ENCODE results near the gene SF1. TPM values are rescaled to one million over a fixed set of nuclear protein-coding genes. Genes with fewer than 3 reads are reported as not detected.

The SF1 gene
- total and polyA plus RNA-seq, 9 of the 15 experiments (the other 6 are each of a cell fraction or from before 2014, with no cell fraction given) = 13.1 to 334 (median 111) TPM

DNA sequence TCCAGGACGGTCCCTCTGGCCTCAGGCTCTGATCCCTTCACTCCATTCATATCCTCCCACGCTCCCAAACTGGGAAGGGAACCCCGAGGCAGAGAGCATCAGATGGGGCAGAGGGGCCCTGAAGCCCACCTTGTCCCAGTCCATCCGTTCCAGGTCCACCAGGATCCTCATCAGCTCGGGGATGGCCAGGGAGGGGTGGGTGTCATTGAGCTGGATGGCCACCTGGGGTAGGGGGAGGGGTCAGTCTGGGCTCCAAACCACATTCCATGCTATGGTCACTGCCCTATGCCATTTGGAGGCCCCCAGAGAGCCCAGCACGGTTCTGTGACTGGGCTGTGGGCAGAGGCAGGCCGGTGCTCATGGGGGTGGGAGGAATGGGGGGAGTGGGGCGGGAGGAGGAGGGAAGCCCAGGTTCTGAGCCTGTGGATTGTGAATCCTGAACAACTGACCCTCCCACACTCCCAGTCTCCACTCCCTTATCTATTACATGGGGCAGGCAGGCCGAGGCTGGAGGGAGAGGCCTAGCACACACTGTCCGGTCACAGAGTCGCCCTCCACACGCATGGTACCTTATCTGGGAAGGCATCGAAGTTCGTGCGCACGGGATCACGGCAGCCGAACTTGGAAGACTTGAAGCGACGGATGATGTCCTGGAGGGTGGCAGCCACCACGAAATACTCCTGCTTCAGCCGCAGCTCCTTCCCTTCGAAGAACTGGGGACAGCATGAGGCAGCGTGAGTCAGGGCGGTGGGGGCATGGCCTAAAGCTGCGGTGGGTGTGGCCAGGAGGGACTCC, 24.0 kb downstream of the SF1 start (continued):
- TF ChIP-seq, protein P1, sequence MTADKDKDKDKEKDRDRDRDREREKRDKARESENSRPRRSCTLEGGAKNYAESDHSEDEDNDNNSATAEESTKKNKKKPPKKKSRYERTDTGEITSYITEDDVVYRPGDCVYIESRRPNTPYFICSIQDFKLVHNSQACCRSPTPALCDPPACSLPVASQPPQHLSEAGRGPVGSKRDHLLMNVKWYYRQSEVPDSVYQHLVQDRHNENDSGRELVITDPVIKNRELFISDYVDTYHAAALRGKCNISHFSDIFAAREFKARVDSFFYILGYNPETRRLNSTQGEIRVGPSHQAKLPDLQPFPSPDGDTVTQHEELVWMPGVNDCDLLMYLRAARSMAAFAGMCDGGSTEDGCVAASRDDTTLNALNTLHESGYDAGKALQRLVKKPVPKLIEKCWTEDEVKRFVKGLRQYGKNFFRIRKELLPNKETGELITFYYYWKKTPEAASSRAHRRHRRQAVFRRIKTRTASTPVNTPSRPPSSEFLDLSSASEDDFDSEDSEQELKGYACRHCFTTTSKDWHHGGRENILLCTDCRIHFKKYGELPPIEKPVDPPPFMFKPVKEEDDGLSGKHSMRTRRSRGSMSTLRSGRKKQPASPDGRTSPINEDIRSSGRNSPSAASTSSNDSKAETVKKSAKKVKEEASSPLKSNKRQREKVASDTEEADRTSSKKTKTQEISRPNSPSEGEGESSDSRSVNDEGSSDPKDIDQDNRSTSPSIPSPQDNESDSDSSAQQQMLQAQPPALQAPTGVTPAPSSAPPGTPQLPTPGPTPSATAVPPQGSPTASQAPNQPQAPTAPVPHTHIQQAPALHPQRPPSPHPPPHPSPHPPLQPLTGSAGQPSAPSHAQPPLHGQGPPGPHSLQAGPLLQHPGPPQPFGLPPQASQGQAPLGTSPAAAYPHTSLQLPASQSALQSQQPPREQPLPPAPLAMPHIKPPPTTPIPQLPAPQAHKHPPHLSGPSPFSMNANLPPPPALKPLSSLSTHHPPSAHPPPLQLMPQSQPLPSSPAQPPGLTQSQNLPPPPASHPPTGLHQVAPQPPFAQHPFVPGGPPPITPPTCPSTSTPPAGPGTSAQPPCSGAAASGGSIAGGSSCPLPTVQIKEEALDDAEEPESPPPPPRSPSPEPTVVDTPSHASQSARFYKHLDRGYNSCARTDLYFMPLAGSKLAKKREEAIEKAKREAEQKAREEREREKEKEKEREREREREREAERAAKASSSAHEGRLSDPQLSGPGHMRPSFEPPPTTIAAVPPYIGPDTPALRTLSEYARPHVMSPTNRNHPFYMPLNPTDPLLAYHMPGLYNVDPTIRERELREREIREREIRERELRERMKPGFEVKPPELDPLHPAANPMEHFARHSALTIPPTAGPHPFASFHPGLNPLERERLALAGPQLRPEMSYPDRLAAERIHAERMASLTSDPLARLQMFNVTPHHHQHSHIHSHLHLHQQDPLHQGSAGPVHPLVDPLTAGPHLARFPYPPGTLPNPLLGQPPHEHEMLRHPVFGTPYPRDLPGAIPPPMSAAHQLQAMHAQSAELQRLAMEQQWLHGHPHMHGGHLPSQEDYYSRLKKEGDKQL (CRISPR knock-in tag; IDR thresholded peaks at IDR 0.05; ENCODE audit: borderline replicate concordance) = no peak
- TF ChIP-seq, protein P2, sequence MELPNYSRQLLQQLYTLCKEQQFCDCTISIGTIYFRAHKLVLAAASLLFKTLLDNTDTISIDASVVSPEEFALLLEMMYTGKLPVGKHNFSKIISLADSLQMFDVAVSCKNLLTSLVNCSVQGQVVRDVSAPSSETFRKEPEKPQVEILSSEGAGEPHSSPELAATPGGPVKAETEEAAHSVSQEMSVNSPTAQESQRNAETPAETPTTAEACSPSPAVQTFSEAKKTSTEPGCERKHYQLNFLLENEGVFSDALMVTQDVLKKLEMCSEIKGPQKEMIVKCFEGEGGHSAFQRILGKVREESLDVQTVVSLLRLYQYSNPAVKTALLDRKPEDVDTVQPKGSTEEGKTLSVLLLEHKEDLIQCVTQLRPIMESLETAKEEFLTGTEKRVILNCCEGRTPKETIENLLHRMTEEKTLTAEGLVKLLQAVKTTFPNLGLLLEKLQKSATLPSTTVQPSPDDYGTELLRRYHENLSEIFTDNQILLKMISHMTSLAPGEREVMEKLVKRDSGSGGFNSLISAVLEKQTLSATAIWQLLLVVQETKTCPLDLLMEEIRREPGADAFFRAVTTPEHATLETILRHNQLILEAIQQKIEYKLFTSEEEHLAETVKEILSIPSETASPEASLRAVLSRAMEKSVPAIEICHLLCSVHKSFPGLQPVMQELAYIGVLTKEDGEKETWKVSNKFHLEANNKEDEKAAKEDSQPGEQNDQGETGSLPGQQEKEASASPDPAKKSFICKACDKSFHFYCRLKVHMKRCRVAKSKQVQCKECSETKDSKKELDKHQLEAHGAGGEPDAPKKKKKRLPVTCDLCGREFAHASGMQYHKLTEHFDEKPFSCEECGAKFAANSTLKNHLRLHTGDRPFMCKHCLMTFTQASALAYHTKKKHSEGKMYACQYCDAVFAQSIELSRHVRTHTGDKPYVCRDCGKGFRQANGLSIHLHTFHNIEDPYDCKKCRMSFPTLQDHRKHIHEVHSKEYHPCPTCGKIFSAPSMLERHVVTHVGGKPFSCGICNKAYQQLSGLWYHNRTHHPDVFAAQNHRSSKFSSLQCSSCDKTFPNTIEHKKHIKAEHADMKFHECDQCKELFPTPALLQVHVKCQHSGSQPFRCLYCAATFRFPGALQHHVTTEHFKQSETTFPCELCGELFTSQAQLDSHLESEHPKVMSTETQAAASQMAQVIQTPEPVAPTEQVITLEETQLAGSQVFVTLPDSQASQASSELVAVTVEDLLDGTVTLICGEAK (IDR thresholded peaks at IDR 0.05) = no peak
- TF ChIP-seq, protein P2 (CRISPR knock-in tag; IDR thresholded peaks at IDR 0.05) = no peak
- TF ChIP-seq ESRRA (IDR thresholded peaks at IDR 0.05; ENCODE audit: borderline replicate concordance, low read depth) = no peak
- no peak for TF ChIP-seq TBL1XR1 (IDR thresholded peaks at IDR 0.05; ENCODE audit: low read length in 2 of 2)
- TF ChIP-seq, protein P3, sequence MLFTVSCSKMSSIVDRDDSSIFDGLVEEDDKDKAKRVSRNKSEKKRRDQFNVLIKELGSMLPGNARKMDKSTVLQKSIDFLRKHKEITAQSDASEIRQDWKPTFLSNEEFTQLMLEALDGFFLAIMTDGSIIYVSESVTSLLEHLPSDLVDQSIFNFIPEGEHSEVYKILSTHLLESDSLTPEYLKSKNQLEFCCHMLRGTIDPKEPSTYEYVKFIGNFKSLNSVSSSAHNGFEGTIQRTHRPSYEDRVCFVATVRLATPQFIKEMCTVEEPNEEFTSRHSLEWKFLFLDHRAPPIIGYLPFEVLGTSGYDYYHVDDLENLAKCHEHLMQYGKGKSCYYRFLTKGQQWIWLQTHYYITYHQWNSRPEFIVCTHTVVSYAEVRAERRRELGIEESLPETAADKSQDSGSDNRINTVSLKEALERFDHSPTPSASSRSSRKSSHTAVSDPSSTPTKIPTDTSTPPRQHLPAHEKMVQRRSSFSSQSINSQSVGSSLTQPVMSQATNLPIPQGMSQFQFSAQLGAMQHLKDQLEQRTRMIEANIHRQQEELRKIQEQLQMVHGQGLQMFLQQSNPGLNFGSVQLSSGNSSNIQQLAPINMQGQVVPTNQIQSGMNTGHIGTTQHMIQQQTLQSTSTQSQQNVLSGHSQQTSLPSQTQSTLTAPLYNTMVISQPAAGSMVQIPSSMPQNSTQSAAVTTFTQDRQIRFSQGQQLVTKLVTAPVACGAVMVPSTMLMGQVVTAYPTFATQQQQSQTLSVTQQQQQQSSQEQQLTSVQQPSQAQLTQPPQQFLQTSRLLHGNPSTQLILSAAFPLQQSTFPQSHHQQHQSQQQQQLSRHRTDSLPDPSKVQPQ (CRISPR knock-in tag; IDR thresholded peaks at IDR 0.05; ENCODE audit: borderline replicate concordance) = no peak

Measured in K562 (cell line).